H1 (cell line): ENCODE results near the gene KIAA0513. TPM values are rescaled to one million over a fixed set of nuclear protein-coding genes. Genes with fewer than 3 reads are reported as not detected.

Experiments used
- CTCF ChIA-PET: fragments of 300-600 bp; sonication (Branson Sonifier 250); formaldehyde crosslinking; loops from one replicate; lab custom pipeline; 2021; ENCODE audit not compliant: partially characterized antibody; lab: Charles Lee
- POLR2A ChIA-PET: fragments of 300-600 bp; sonication (Branson Sonifier 250); formaldehyde crosslinking; loops from one replicate; lab custom pipeline; 2021; ENCODE audit warnings: inconsistent platforms; ENCODE audit not compliant: partially characterized antibody; lab: Charles Lee
- DNase-seq, 2 experiments: peaks; one replicate each; pipeline versions ENCODE4 v3.0.0 to v3.0.0-alpha.2; 2010 to 2022; ENCODE audit warnings: low spot score in 2 of 2, low read depth in 1 of 2, mixed read lengths in 1 of 2
- FAIRE-seq: peaks from 2 replicates; lab custom pipeline; 2011; peaks lifted over from hg19 to GRCh38; lab: Jason Lieb, UNC
- H2AFZ ChIP-seq: 2 replicates; pipeline ENCODE4 v1.8.1; 2012; ENCODE audit warnings: low read length, inconsistent platforms
- H2AK5ac ChIP-seq: 2 replicates; pipeline ENCODE4 v1.6.1; 2013; ENCODE audit warnings: low read depth, low read length
- H2BK120ac ChIP-seq: replicated peaks from 2 replicates; pipeline ENCODE3; 2013; ENCODE audit warnings: low read depth, low read length, inconsistent platforms
- H2BK12ac ChIP-seq: 2 replicates; pipeline ENCODE4 v1.6.1; 2013; ENCODE audit warnings: low read depth, low read length
- H2BK15ac ChIP-seq: 2 replicates; pipeline ENCODE4 v1.6.1; 2013; ENCODE audit warnings: low read length
- H2BK20ac ChIP-seq: 2 replicates; pipeline ENCODE4 v1.6.1; 2013; ENCODE audit warnings: low read length
- H2BK5ac ChIP-seq: 2 replicates; pipeline ENCODE4 v1.6.1; 2013; ENCODE audit warnings: low read depth, low read length
- H3K14ac ChIP-seq: 2 replicates; pipeline ENCODE4 v1.6.1; 2013; ENCODE audit warnings: inconsistent platforms; ENCODE audit not compliant: insufficient read length
- H3K18ac ChIP-seq: 2 replicates; pipeline ENCODE4 v1.6.1; 2013; ENCODE audit warnings: low read length; ENCODE audit errors: extremely low read depth
- H3K23ac ChIP-seq: 2 replicates; pipeline ENCODE4 v1.6.1; 2013; ENCODE audit warnings: inconsistent platforms; ENCODE audit not compliant: insufficient read length
- H3K23me2 ChIP-seq: 2 replicates; pipeline ENCODE4 v1.6.1; 2013; ENCODE audit warnings: low read depth, low read length
- H3K27ac ChIP-seq: 2 replicates; pipeline ENCODE4 v1.6.1; 2011; ENCODE audit warnings: low read depth, low read length, inconsistent platforms
- H3K27me3 ChIP-seq, 4 experiments: replicated peaks in 1 of 4; 1 replicate in 1 of 4; 2 replicates in 3 of 4; pipeline versions ENCODE4 v1.6.1 to v1.8.1; 2011 to 2013; ENCODE audit warnings: low read length in 3 of 4, mild to moderate bottlenecking in 3 of 4, inconsistent platforms in 2 of 4, mixed read lengths in 2 of 4, moderate library complexity in 1 of 4; ENCODE audit not compliant: control insufficient read depth in 3 of 4, insufficient read depth in 3 of 4; ENCODE audit errors: extremely low read depth in 1 of 4
- H3K36me3 ChIP-seq, 4 experiments: 2 replicates each; pipeline versions ENCODE4 v1.6.1 to v1.8.1; 2011 to 2013; ENCODE audit warnings: mild to moderate bottlenecking in 4 of 4, low read length in 3 of 4, moderate library complexity in 2 of 4, control low read depth in 1 of 4, inconsistent platforms in 1 of 4; ENCODE audit not compliant: insufficient read depth in 4 of 4, control insufficient read depth in 2 of 4
- H3K4ac ChIP-seq: replicated peaks from 2 replicates; pipeline ENCODE3; 2013; ENCODE audit warnings: low read length, low read depth, mixed read lengths, inconsistent platforms; ENCODE audit not compliant: insufficient read length
- H3K4me1 ChIP-seq, 4 experiments: replicated peaks in 1 of 4; 1 replicate in 1 of 4; 2 replicates in 3 of 4; pipeline versions ENCODE4 v1.6.1 to v1.8.1; 2011 to 2013; ENCODE audit warnings: low read length in 3 of 4, inconsistent platforms in 2 of 4, mixed read lengths in 1 of 4; ENCODE audit not compliant: insufficient read depth in 4 of 4, control insufficient read depth in 3 of 4
- H3K4me2 ChIP-seq, 2 experiments: 2 replicates each; pipeline versions ENCODE4 v1.6.1 to v1.8.1; 2011 to 2013; ENCODE audit warnings: low read depth in 2 of 2, low read length in 2 of 2, control low read depth in 1 of 2, inconsistent platforms in 1 of 2, mild to moderate bottlenecking in 1 of 2; ENCODE audit not compliant: insufficient read depth in 1 of 2
- H3K4me3 ChIP-seq, 4 experiments: fragments of 200-600, 300-600 bp in 1 of 4; sonication (generic), shearing (Covaris generic), sonication (Bioruptor Twin) in 1 of 4; 2 replicates each; pipeline versions ENCODE4 v1.5.1 to v1.8.1; 2011 to 2016; ENCODE audit warnings: low read length in 4 of 4, low read depth in 3 of 4, control low read depth in 2 of 4, inconsistent platforms in 2 of 4, mild to moderate bottlenecking in 2 of 4, mixed read lengths in 1 of 4, moderate library complexity in 1 of 4; ENCODE audit not compliant: insufficient read depth in 2 of 4; ENCODE audit errors: extremely low read depth in 1 of 4
- H3K56ac ChIP-seq: replicated peaks from 2 replicates; pipeline ENCODE3; 2013; ENCODE audit warnings: low read depth, mild to moderate bottlenecking, mixed read lengths, low read length, inconsistent platforms; ENCODE audit not compliant: insufficient read length
- H3K79me1 ChIP-seq: 2 replicates; pipeline ENCODE4 v1.6.1; 2013; ENCODE audit warnings: low read depth, low read length, control low read depth
- H3K79me2 ChIP-seq, 2 experiments: 2 replicates each; pipeline versions ENCODE4 v1.6.1 to v1.8.1; 2012 to 2013; ENCODE audit warnings: low read length in 2 of 2, mild to moderate bottlenecking in 2 of 2, inconsistent platforms in 1 of 2; ENCODE audit not compliant: insufficient read depth in 2 of 2, control insufficient read depth in 1 of 2
- H3K9ac ChIP-seq, 4 experiments: replicated peaks in 1 of 4; 1 replicate in 1 of 4; 2 replicates in 3 of 4; pipeline versions ENCODE4 v1.6.1 to v1.8.1; 2011 to 2013; ENCODE audit warnings: low read depth in 3 of 4, low read length in 3 of 4, control low read depth in 2 of 4, mild to moderate bottlenecking in 2 of 4, moderate library complexity in 2 of 4, inconsistent platforms in 1 of 4; ENCODE audit errors: extremely low read depth in 1 of 4
- H3K9me3 ChIP-seq, 2 experiments: 2 replicates each; pipeline versions ENCODE4 v1.6.1 to v1.8.1; 2012 to 2013; ENCODE audit warnings: mild to moderate bottlenecking in 2 of 2, moderate library complexity in 2 of 2, control low read depth in 1 of 2, inconsistent platforms in 1 of 2, low read depth in 1 of 2, low read length in 1 of 2, mixed read lengths in 1 of 2; ENCODE audit not compliant: insufficient read depth in 2 of 2
- H4K20me1 ChIP-seq, 2 experiments: replicated peaks in 1 of 2; 2 replicates each; pipeline versions ENCODE3 to v1.8.1; 2011 to 2013; ENCODE audit warnings: inconsistent platforms in 2 of 2, low read length in 2 of 2, mild to moderate bottlenecking in 1 of 2; ENCODE audit not compliant: insufficient read depth in 2 of 2, control insufficient read depth in 1 of 2
- H4K5ac ChIP-seq: 2 replicates; pipeline ENCODE4 v1.6.1; 2013; ENCODE audit warnings: low read length, low read depth, mixed read lengths, inconsistent platforms; ENCODE audit not compliant: insufficient read length
- H4K8ac ChIP-seq: 2 replicates; pipeline ENCODE4 v1.8.0; 2013; ENCODE audit warnings: mild to moderate bottlenecking, moderate library complexity, low read length, inconsistent platforms; ENCODE audit not compliant: insufficient read depth; ENCODE audit errors: extremely low read depth
- H4K91ac ChIP-seq: replicated peaks from 2 replicates; pipeline ENCODE3; 2013; ENCODE audit warnings: low read length, mixed read lengths, inconsistent platforms; ENCODE audit not compliant: insufficient read length
- CEBPB ChIP-seq: IDR thresholded peaks from 2 replicates; pipeline ENCODE4 v1.6.1; 2012; ENCODE audit warnings: low read depth, low read length
- HDAC6 ChIP-seq: IDR thresholded peaks from one replicate; pipeline ENCODE4 v1.7.1; 2012; ENCODE audit warnings: low read depth, mild to moderate bottlenecking, inconsistent platforms, low read length, moderate library complexity
- KDM5A ChIP-seq: fragments of 200-600 bp; IDR thresholded peaks from 2 replicates; pipeline ENCODE4 v1.7.1; 2012; ENCODE audit warnings: mild to moderate bottlenecking, low read length, inconsistent platforms, mixed read lengths
- NANOG ChIP-seq: IDR thresholded peaks from 2 replicates; pipeline ENCODE4 v1.6.1; 2011; ENCODE audit warnings: low read length, low read depth, mild to moderate bottlenecking, inconsistent platforms; ENCODE audit not compliant: insufficient read depth, poor library complexity, severe bottlenecking
- RFX5 ChIP-seq: IDR thresholded peaks from 2 replicates; pipeline ENCODE4 v1.6.1; 2011; ENCODE audit warnings: low read depth, low read length, improper control_type of control experiment, borderline replicate concordance
- SIX5 ChIP-seq: IDR thresholded peaks from 2 replicates; pipeline ENCODE4 v1.6.1; 2011; ENCODE audit warnings: mild to moderate bottlenecking, low read depth, low read length
- SP1 ChIP-seq: IDR thresholded peaks from 2 replicates; pipeline ENCODE4 v1.6.1; 2011; ENCODE audit warnings: low read depth, low read length
- SRF ChIP-seq: IDR thresholded peaks from 2 replicates; pipeline ENCODE4 v1.6.1; 2011; ENCODE audit warnings: mild to moderate bottlenecking, low read depth, low read length, moderate library complexity
- TBP ChIP-seq: IDR thresholded peaks from 2 replicates; pipeline ENCODE4 v1.6.1; 2011; ENCODE audit warnings: low read depth, low read length, improper control_type of control experiment
- WGBS, 2 experiments: shearing (Covaris generic) in 1 of 2; methylation state at CpG; one replicate each; pipeline versions ENCODE4 v1.1.6 to v1.1.7; 2013 to 2015; ENCODE audit warnings: low lambda C conversion rate in 2 of 2, mixed read lengths in 2 of 2, inconsistent platforms in 1 of 2, low coverage in 1 of 2, missing lambda C conversion rate in 1 of 2; ENCODE audit not compliant: insufficient replicate concordance in 2 of 2, insufficient coverage in 1 of 2, insufficient read length in 1 of 2; ENCODE audit errors: extremely low coverage in 1 of 2, missing lambda C conversion rate in 1 of 2; 5-methylcytosine and 5-hydroxymethylcytosine counted together
- polyA plus RNA-seq, 7 experiments: library from polyadenylated mRNA; depleted of rRNA in 3 of 7; stranded (reverse) in 5 of 7; unstranded in 2 of 7; fragments of >200 nt in 5 of 7; fragments of 200-250 nt in 2 of 7; gene quantifications; 1 replicate in 5 of 7; 2 replicates in 1 of 7; 4 replicates in 1 of 7; pipeline versions ENCODE4 v1.2.1 to v1.2.3, GENCODE V29; 2011 to 2013; ENCODE audit warnings: missing spikeins in 2 of 7, mixed read lengths in 2 of 7
- total RNA-seq: library from RNA; stranded (reverse); fragmentation: NEBNext Ultra II Directional; extraction: Animal tissue kit (Norgen Biotek cat#: 25700); gene quantifications from 2 replicates; pipeline ENCODE4 v1.2.1, GENCODE V29; 2021

KIAA0513 gene
- total and polyA plus RNA-seq, 2 of the 8 experiments (the other 6 are each of a cell fraction or from before 2014, with no cell fraction given): 2.1 to 6.1 TPM

DNA sequence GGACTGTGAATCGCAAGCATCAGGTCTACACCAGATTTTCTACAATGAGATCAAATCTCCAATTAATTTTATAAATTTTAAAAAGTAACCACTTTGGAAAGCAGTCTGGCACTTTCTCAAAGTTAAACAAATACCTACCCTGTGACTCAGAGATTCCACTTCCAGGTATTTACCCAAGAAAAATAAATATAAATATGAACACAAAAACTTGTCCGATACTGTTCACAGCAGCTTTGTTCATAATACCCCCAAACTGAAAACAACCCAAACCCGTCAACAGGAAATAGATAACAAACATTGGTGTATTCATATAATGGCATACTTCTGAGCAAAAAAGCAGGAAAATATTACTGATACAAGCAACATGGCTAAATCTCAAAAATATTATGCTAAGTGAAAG is 28.4 kb upstream of the KIAA0513 start:
- H2BK15ac ChIP-seq: no peak overlapping the region
- CTCF ChIA-PET: interaction anchor here (1.3 to 3.7 kb wide), 4 partner anchors 9 to 57 kb away, joined by 3 to 12 read pairs (median 4); no protein-coding TSS in a partner anchor
- no peak overlapping the region for H3K18ac ChIP-seq
- DNase-seq (no peak), FAIRE-seq (no peak)
- H3K4me1 ChIP-seq: peaks cover 0 to 16% (median 5%) of the 10 kb centered on the region in 4 experiments; a peak in 6 of 7 replicates
- no peak overlapping the region for H2AFZ ChIP-seq
- TF ChIP-seq SRF (no peak), NANOG (no peak), SP1 (no peak), TBP (no peak), HDAC6 (no peak), CEBPB (no peak), RFX5 (no peak), KDM5A (no peak), SIX5 (no peak)
- no peak overlapping the region for H3K4me3 ChIP-seq
- POLR2A ChIA-PET: no interaction called here
- no peak overlapping the region for H4K8ac ChIP-seq
- H2BK20ac ChIP-seq: no peak overlapping the region
- H3K36me3 ChIP-seq: peaks cover 0 to 8% (median 1%) of the 10 kb centered on the region in 4 experiments; a peak in 4 of 8 replicates
- no peak overlapping the region for H3K9ac ChIP-seq
- H3K27ac ChIP-seq: no peak overlapping the region
- H3K23me2 ChIP-seq: no peaks in the 10 kb centered on the region
- no peak overlapping the region for H3K56ac ChIP-seq
- no peak overlapping the region for H4K5ac ChIP-seq
- no peak overlapping the region for H3K4me2 ChIP-seq
- no peaks in the 10 kb centered on the region for H3K9me3 ChIP-seq
- peaks cover 0 to 55% of the 10 kb centered on the region in 2 experiments; a peak in 3 of 4 replicates for H3K79me2 ChIP-seq
- WGBS, 2 experiments: 88% methylated on average over 3 of the region's 3 CpGs; no CpG with 5 or more reads in 1 of the 2 experiments
- no peak overlapping the region for H3K23ac ChIP-seq
- H3K27me3 ChIP-seq: no peaks in the 10 kb centered on the region
- H2BK120ac ChIP-seq: no peak overlapping the region
- H3K14ac ChIP-seq: no peak overlapping the region
- H3K4ac ChIP-seq: no peak overlapping the region
- peaks cover 12 to 21% of the 10 kb centered on the region in 2 experiments for H4K20me1 ChIP-seq
- no peak overlapping the region for H2AK5ac ChIP-seq
- H2BK12ac ChIP-seq: no peak overlapping the region
- no peak overlapping the region for H2BK5ac ChIP-seq
- peaks cover 10% of the 10 kb centered on the region; the same call in 1 of the 2 replicates for H3K79me1 ChIP-seq
- H4K91ac ChIP-seq: no peak overlapping the region
